ENCODE data around the gene PALS2.

Gene PALS2

GRCh38 chr7:24595671-24596418 is 22.6 kb downstream of the PALS2 start:
- no peak for DNase-seq

GRCh38 chr7:24597014-24597413 is 23.8 kb downstream of the PALS2 start:
- DNase-seq, result no peak

- no peak for DNase-seq
Observed at GRCh38 chr7:24601600-24601999, 28.3 kb downstream of the PALS2 start.

- DNase-seq, result no peak
Observed at GRCh38 chr7:24602860-24603456, 29.7 kb downstream of the PALS2 start.

GRCh38 chr7:24604630-24605029 is 31.4 kb downstream of the PALS2 start:
- no peak for DNase-seq

- DNase-seq, result no peak
Observed at GRCh38 chr7:24608504-24608903, 35.3 kb downstream of the PALS2 start.

- no peak for DNase-seq
Observed at GRCh38 chr7:24609059-24609458, 35.8 kb downstream of the PALS2 start.

GRCh38 chr7:24609570-24609969 is 36.3 kb downstream of the PALS2 start:
- no peak for DNase-seq

- DNase-seq, result no peak
Observed at GRCh38 chr7:24611130-24611529, 37.9 kb downstream of the PALS2 start.

- no peak for DNase-seq
Observed at GRCh38 chr7:24617957-24618616, 44.8 kb downstream of the PALS2 start.

GRCh38 chr7:24619978-24620377 is 46.7 kb downstream of the PALS2 start:
- DNase-seq, result no peak

GRCh38 chr7:24622646-24623182 is 49.5 kb downstream of the PALS2 start:
- DNase-seq, result no peak
